Measurements from ENCODE around the gene DCDC1. TPM values are rescaled to one million over a fixed set of nuclear protein-coding genes. Genes with fewer than 3 reads are reported as not detected.

The DCDC1 gene
- total RNA-seq, 4 donors from 2014 or later = 0.34 to 2.7 TPM; not detected in 2

DNA sequence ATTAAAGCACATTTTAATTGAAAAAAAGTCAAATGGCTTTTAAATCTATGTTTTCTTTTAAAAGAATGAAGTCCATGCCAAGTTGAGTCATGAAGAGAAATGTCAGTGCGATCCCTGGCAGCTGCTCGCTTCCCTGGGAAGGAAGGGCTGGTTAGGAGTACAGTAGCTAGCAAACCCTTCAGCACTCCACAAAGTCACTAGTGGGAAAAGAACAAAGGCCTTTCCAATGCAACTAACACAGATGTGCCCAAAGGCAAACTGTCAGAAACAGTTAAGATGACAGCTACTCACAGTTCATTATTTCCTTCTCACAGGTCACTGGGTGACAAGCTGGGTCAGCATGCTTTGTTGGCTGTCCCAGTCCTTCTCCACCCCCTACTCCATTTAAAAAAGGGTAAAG lies 308.7 kb downstream of the DCDC1 start:
- Histone ChIP-seq H3K9me3 (no peaks in the 10 kb centered on the region), H3K27me3 (no peaks in the 10 kb centered on the region), H3K27ac (no peak overlapping the region), H3K36me3 (no peaks in the 10 kb centered on the region), H3K4me1 (no peaks in the 10 kb centered on the region), H3K4me3 (no peak overlapping the region)
- TF ChIP-seq CTCF (IDR thresholded peaks at IDR 0.05) (no peak), POLR2AphosphoS5 (IDR thresholded peaks at IDR 0.05) (no peak), POLR2A (IDR thresholded peaks at IDR 0.05) (no peak), EP300 (IDR thresholded peaks at IDR 0.05) (no peak)
- WGBS = 36% methylated on average over 2 of the region's 2 CpGs
- no peak for DNase-seq (ENCODE audit: low spot score in 2 of 2)

GRCh38 chr11:31059529-31059928 lies 310.0 kb downstream of the DCDC1 start:
- Histone ChIP-seq H3K9me3 (no peaks in the 10 kb centered on the region), H3K27ac (no peak overlapping the region), H3K36me3 (no peaks in the 10 kb centered on the region), H3K4me1 (no peaks in the 10 kb centered on the region), H3K4me3 (no peak overlapping the region), H3K27me3 (no peaks in the 10 kb centered on the region)
- no peak for DNase-seq (ENCODE audit: low spot score in 2 of 2)
- TF ChIP-seq POLR2A (IDR thresholded peaks at IDR 0.05) (no peak), CTCF (IDR thresholded peaks at IDR 0.05) (no peak), POLR2AphosphoS5 (IDR thresholded peaks at IDR 0.05) (no peak), EP300 (IDR thresholded peaks at IDR 0.05) (no peak)

GRCh38 chr11:31050061-31050765 lies 319.3 kb downstream of the DCDC1 start:
- H3K4me1 ChIP-seq = no peaks in the 10 kb centered on the region
- whole genome bisulfite sequencing = 70% methylated on average over 7 of the region's 10 CpGs
- H3K36me3 ChIP-seq = no peaks in the 10 kb centered on the region
- no peaks in the 10 kb centered on the region for H3K27me3 ChIP-seq
- DNase-seq (ENCODE audit: low spot score in 2 of 2) = no peak
- no peak overlapping the region for H3K27ac ChIP-seq
- H3K9me3 ChIP-seq = no peaks in the 10 kb centered on the region
- no peak for TF ChIP-seq EP300 (IDR thresholded peaks at IDR 0.05)
- H3K4me3 ChIP-seq = no peak overlapping the region

DNA sequence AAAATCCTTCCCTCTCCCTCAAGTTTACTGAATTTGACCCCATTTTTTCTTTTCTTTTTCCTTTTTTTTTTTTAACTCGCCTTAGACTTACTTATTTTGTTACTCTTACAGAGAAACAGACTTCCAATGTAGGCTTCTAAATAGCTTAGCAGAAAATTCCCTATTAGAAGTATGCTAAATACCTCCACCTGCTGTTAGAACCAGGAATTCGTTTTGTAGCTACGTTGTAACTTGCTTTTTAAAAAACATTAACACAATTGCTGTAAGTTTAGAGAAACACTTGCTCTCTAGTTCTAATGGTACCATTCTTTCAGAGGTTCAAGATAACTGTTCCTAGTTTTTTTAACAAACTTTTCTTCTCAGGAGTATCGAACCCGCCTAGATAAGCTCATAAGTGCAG lies 324.2 kb downstream of the DCDC1 start:
- no peak overlapping the region for H3K27ac ChIP-seq
- 52% methylated on average over 5 of the region's 5 CpGs for WGBS
- H3K4me1 ChIP-seq = no peaks in the 10 kb centered on the region
- H3K27me3 ChIP-seq = no peaks in the 10 kb centered on the region
- TF ChIP-seq POLR2A (IDR thresholded peaks at IDR 0.05) (no peak), CTCF (IDR thresholded peaks at IDR 0.05) (no peak), POLR2AphosphoS5 (IDR thresholded peaks at IDR 0.05) (no peak), EP300 (IDR thresholded peaks at IDR 0.05) (no peak)
- H3K4me3 ChIP-seq = no peak overlapping the region
- DNase-seq (ENCODE audit: low spot score in 2 of 2) = no peak
- H3K36me3 ChIP-seq = no peaks in the 10 kb centered on the region
- no peaks in the 10 kb centered on the region for H3K9me3 ChIP-seq

- DNase-seq (ENCODE audit: low spot score in 2 of 2) = no peak
- no peak overlapping the region for H3K27ac ChIP-seq
- H3K36me3 ChIP-seq = no peaks in the 10 kb centered on the region
- 87% methylated on average over 7 of the region's 7 CpGs for WGBS
- no peaks in the 10 kb centered on the region for H3K9me3 ChIP-seq
- no peaks in the 10 kb centered on the region for H3K4me1 ChIP-seq
- H3K27me3 ChIP-seq = no peaks in the 10 kb centered on the region
- no peak overlapping the region for H3K4me3 ChIP-seq
- no peak for TF ChIP-seq EP300 (IDR thresholded peaks at IDR 0.05)
- no peak for TF ChIP-seq CTCF (IDR thresholded peaks at IDR 0.05)
- no peak for TF ChIP-seq POLR2AphosphoS5 (IDR thresholded peaks at IDR 0.05)
- no peak for TF ChIP-seq POLR2A (IDR thresholded peaks at IDR 0.05)
Observed at GRCh38 chr11:31030138-31030792, 339.3 kb downstream of the DCDC1 start.

Data from suprapubic skin (tissue), 4 donors.